Measurements from ENCODE around the gene NBPF12. TPM values are rescaled to one million over a fixed set of nuclear protein-coding genes. Genes with fewer than 3 reads are reported as not detected.
"Not testable (repeated sequence)": the region's sequence is repeated elsewhere in the genome, so short reads cannot be mapped to it uniquely, and the experiment has no call there.

The NBPF12 gene
- total and polyA plus RNA-seq, 2 of the 8 experiments (the other 6 are each of a cell fraction or from before 2014, with no cell fraction given), result 4.6 to 6.7 TPM

DNA sequence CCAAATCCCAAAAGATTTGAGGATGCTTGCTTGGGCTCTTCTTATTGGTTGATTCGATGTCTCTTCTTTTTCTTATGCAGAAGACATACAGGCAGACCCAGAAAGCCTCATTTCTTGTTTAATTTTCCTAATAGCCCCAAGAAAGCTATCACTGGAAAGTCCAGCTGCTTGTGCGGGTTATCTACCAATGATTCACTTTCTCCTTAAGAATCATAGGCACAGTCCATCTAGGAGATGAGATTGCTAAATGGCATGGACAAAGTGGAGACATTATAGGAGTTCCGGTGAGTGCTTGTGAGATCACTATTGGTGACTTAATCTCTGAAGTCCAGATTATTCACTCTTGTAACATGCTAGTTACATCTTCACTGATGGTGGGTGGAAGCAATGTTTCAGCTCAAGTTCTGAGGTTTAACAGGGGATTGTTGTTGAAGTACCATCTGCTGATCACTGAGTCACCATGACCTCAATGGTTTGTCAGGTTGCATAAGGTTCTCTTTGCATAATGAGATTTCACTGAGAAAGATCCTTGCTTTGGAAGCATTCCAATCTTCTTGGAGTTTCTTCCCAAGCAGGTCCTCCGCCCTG is 92.0 kb downstream of the NBPF12 start:
- H3K23ac ChIP-seq (ENCODE audit: insufficient read length); H3K27ac ChIP-seq (ENCODE audit: low read depth, low read length); H3K27me3 ChIP-seq (replicated peaks in 1 of 4; ENCODE audit: control insufficient read depth in 3 of 4, extremely low read depth in 1 of 4, insufficient read depth in 3 of 4, low read length in 3 of 4); H3K4me1 ChIP-seq (replicated peaks in 1 of 4; ENCODE audit: control insufficient read depth in 3 of 4, insufficient read depth in 4 of 4, low read length in 3 of 4); H3K4me2 ChIP-seq (ENCODE audit: insufficient read depth in 1 of 2, low read depth in 2 of 2, low read length in 2 of 2); H2BK20ac ChIP-seq (ENCODE audit: low read length); H2AFZ ChIP-seq (ENCODE audit: low read length); H2AK5ac ChIP-seq (ENCODE audit: low read depth, low read length); CTCF ChIA-PET (ENCODE audit: partially characterized antibody); POLR2A ChIA-PET (ENCODE audit: partially characterized antibody); H3K56ac ChIP-seq (replicated peaks; ENCODE audit: insufficient read length, low read depth, low read length); H3K36me3 ChIP-seq (ENCODE audit: control insufficient read depth in 2 of 4, insufficient read depth in 4 of 4, low read length in 3 of 4); H4K91ac ChIP-seq (replicated peaks; ENCODE audit: insufficient read length, low read length); FAIRE-seq; H4K5ac ChIP-seq (ENCODE audit: insufficient read length, low read depth, low read length); H3K23me2 ChIP-seq (ENCODE audit: low read depth, low read length); H3K4ac ChIP-seq (replicated peaks; ENCODE audit: insufficient read length, low read depth, low read length); H2BK12ac ChIP-seq (ENCODE audit: low read depth, low read length); H3K18ac ChIP-seq (ENCODE audit: extremely low read depth, low read length); H3K79me2 ChIP-seq (ENCODE audit: control insufficient read depth in 1 of 2, insufficient read depth in 2 of 2, low read length in 2 of 2); H4K8ac ChIP-seq (ENCODE audit: extremely low read depth, insufficient read depth, low read length); H2BK15ac ChIP-seq (ENCODE audit: low read length); H4K20me1 ChIP-seq (replicated peaks in 1 of 2; ENCODE audit: control insufficient read depth in 1 of 2, insufficient read depth in 2 of 2, low read length in 2 of 2); H3K9me3 ChIP-seq (ENCODE audit: insufficient read depth in 2 of 2, low read depth in 1 of 2, low read length in 1 of 2); H2BK5ac ChIP-seq (ENCODE audit: low read depth, low read length); H3K4me3 ChIP-seq (ENCODE audit: extremely low read depth in 1 of 4, insufficient read depth in 2 of 4, low read depth in 3 of 4, low read length in 4 of 4); H3K79me1 ChIP-seq (ENCODE audit: low read depth, low read length); H3K9ac ChIP-seq (replicated peaks in 1 of 4; ENCODE audit: extremely low read depth in 1 of 4, low read depth in 3 of 4, low read length in 3 of 4); DNase-seq (ENCODE audit: low read depth in 1 of 2, low spot score in 2 of 2); H3K14ac ChIP-seq (ENCODE audit: insufficient read length); H2BK120ac ChIP-seq (replicated peaks; ENCODE audit: low read depth, low read length): not testable (repeated sequence)
- 57% methylated on average over 3 of the region's 4 CpGs; no CpG with 5 or more reads in 1 of the 2 experiments for WGBS, 2 experiments (ENCODE audit: extremely low coverage in 1 of 2, insufficient coverage in 1 of 2, insufficient read length in 1 of 2, insufficient replicate concordance in 2 of 2, low coverage in 1 of 2, low lambda C conversion rate in 2 of 2, missing lambda C conversion rate in 1 of 2)
